ENCODE data around the gene ALG14.

Gene ALG14

DNA sequence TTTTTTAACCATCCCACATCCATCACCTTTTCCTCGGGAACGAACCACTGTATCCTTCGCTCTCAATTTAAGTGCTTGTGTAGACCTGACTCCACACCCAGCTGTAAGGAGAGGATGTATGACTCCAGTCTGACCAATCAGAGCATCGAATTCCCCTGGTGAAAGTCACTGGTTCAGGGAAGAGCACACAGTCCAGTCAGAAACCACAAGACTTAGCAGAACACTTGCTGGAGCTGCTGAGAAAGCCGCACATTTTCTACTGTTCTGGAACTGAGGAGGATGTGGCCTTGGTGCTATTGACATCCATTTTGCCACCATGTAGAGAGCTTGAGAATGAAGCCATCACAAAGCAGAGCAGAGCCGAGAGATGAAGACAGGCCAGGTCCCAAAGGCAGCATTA is 86.0 kb downstream of the ALG14 start:
- H3K27me3 ChIP-seq (ENCODE audit: insufficient read depth, poor library complexity, severe bottlenecking) = no peaks in the 10 kb centered on the region
- no peak overlapping the region for H3K4me3 ChIP-seq (replicated peaks; ENCODE audit: insufficient read depth, low read length)
- no peak for DNase-seq (ENCODE audit: low read depth in 1 of 2, low spot score in 1 of 2)
- TF ChIP-seq POLR2AphosphoS5 (IDR thresholded peaks at IDR 0.05; ENCODE audit: low read depth) (no peak), GABPA (IDR thresholded peaks at IDR 0.05; ENCODE audit: low read depth) (no peak), SPI1 (IDR thresholded peaks at IDR 0.05; ENCODE audit: borderline replicate concordance, low read depth) (no peak), REST (IDR thresholded peaks at IDR 0.05; ENCODE audit: insufficient replicate concordance, low read depth) (no peak)
- TF ChIP-seq, protein P1, sequence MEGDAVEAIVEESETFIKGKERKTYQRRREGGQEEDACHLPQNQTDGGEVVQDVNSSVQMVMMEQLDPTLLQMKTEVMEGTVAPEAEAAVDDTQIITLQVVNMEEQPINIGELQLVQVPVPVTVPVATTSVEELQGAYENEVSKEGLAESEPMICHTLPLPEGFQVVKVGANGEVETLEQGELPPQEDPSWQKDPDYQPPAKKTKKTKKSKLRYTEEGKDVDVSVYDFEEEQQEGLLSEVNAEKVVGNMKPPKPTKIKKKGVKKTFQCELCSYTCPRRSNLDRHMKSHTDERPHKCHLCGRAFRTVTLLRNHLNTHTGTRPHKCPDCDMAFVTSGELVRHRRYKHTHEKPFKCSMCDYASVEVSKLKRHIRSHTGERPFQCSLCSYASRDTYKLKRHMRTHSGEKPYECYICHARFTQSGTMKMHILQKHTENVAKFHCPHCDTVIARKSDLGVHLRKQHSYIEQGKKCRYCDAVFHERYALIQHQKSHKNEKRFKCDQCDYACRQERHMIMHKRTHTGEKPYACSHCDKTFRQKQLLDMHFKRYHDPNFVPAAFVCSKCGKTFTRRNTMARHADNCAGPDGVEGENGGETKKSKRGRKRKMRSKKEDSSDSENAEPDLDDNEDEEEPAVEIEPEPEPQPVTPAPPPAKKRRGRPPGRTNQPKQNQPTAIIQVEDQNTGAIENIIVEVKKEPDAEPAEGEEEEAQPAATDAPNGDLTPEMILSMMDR (IDR thresholded peaks at IDR 0.05; ENCODE audit: insufficient read depth, low read length) = no peak
- H3K27ac ChIP-seq (replicated peaks) = no peak overlapping the region

DNA sequence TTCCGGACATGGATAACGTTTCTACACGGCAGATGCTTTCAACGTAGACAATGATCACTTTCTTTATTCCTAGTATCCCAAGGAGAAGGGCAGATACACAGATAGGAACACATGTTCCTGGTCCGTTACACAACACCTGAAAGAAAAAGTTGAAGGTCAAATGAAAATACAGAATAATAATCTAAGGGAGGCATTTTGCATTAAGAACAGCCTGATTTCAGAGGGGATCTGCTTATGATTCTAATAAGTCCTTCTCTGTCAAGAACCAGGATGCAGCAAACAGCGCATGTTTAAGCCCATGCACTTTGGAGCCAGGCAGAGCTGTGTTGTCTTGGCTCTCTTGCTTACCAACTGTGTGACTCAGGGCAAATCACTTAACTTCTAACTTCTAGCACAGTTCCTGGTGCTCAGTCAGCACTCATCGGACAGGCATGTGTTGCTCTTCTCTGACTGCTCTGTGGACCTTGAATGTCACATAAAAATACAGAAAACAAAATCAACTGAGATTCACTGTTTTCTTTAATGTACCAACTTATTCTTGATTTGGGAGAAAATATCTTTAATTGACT is 89.5 kb downstream of the ALG14 start:
- Histone ChIP-seq H3K27me3 (ENCODE audit: insufficient read depth, poor library complexity, severe bottlenecking) (no peaks in the 10 kb centered on the region), H3K27ac (replicated peaks) (no peak overlapping the region), H3K4me3 (replicated peaks; ENCODE audit: insufficient read depth, low read length) (no peak overlapping the region)
- TF ChIP-seq, protein P1 (IDR thresholded peaks at IDR 0.05; ENCODE audit: insufficient read depth, low read length) = no peak
- TF ChIP-seq SPI1 (IDR thresholded peaks at IDR 0.05; ENCODE audit: borderline replicate concordance, low read depth) (no peak), GABPA (IDR thresholded peaks at IDR 0.05; ENCODE audit: low read depth) (no peak), POLR2AphosphoS5 (IDR thresholded peaks at IDR 0.05; ENCODE audit: low read depth) (no peak), REST (IDR thresholded peaks at IDR 0.05; ENCODE audit: insufficient replicate concordance, low read depth) (no peak)
- DNase-seq (ENCODE audit: low read depth in 1 of 2, low spot score in 1 of 2) = no peak

DNA sequence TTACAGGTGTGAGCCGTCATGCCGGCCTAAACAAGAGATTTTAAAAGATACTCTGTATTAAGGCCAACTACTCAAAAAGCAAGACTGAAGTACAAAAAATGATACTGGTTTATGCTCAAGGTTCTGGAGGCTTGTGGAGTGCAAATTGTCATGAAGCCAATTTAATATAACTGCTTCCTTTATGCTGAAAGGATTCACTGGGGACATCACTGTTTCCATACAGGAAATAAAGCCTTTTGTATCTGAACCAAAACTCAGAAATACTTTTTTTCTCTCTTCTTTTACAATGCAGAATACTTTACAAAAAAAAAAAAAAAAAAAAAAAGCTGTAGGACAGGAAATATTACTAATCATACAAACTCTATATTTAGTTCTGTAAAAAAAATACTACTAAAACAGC is 90.4 kb downstream of the ALG14 start:
- TF ChIP-seq SPI1 (IDR thresholded peaks at IDR 0.05; ENCODE audit: borderline replicate concordance, low read depth) (no peak), GABPA (IDR thresholded peaks at IDR 0.05; ENCODE audit: low read depth) (no peak), REST (IDR thresholded peaks at IDR 0.05; ENCODE audit: insufficient replicate concordance, low read depth) (no peak), POLR2AphosphoS5 (IDR thresholded peaks at IDR 0.05; ENCODE audit: low read depth) (no peak)
- TF ChIP-seq, protein P1 (IDR thresholded peaks at IDR 0.05; ENCODE audit: insufficient read depth, low read length) = no peak
- Histone ChIP-seq H3K4me3 (replicated peaks; ENCODE audit: insufficient read depth, low read length) (no peak overlapping the region), H3K27ac (replicated peaks) (no peak overlapping the region), H3K27me3 (ENCODE audit: insufficient read depth, poor library complexity, severe bottlenecking) (no peaks in the 10 kb centered on the region)
- no peak for DNase-seq (ENCODE audit: low read depth in 1 of 2, low spot score in 1 of 2)
